ENCODE measurements around the gene GADD45B. TPM values are rescaled to one million over a fixed set of nuclear protein-coding genes. Genes with fewer than 3 reads are reported as not detected.

Gene GADD45B
- total RNA-seq, 1 donor from 2014 or later, result 291 TPM

DNA sequence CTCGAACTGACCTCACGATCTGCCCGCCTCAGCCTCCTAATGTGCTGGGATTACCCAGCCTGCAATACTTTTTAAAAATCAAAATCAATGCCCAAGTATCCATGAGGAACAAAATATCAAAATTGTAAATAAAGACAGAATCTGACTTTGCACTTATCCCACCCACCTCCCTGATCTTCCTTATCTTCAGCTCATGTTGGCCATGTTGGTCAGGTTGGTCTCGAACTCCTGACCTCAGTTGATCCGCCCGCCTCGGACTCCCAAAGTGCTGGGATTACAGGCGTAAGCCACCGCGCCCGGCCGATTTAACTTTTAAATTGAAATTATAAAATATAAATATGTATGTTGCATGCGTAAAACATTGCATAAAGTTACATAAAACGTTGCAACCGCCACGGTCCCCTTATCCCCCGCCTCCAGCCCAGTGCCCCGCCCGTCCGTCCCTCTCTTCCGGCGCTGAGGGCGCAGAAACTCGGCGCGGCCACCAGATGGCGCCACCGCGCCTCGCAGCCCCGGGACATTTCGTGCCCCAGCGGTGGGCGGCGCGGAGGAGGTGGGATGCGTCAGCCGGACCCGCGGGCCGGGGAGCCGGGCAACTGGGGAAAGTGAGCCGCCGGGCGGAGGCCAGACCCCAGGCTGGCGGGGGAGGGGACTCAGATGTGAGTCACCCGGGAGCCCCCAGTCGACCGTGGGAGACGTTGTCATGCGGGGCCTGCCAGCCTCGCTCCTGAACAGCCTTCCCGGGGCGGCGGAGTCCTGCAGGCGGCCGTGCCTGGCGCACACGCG, 1.5 kb upstream of the GADD45B start:
- POLR2A ChIA-PET, result interaction anchor here (2.2 to 10.8 kb wide), 11 partner anchors 10 to 236 kb away, joined by 13 to 979 read pairs (median 83); partner anchors contain the start of gene TIMM13
- Mint-ChIP-seq H3K27me3 (no peaks in the 10 kb centered on the region), H3K9me3 (no peaks in the 10 kb centered on the region), H3K27ac (peak overlapping the region; percentile 88), H3K36me3 (ENCODE audit: low read depth) (peaks cover 28% of the 10 kb centered on the region), H3K4me1 (peaks cover 29% of the 10 kb centered on the region), H3K4me3 (peak overlapping the region; percentile 99)
- intact Hi-C loops (cut with micrococcal nuclease), result loop anchor here (1.0 to 5.0 kb wide), 12 partner anchors 38 to 822 kb away; partner anchors contain the start of genes PLEKHJ1, SF3A2, TCF3 and TIMM13
- ATAC-seq (ENCODE audit: low read depth) (peak; percentile 47), DNase-seq (peak; percentile 91)
- CTCF ChIA-PET, result interaction anchor here (0.7 to 6.6 kb wide), 10 partner anchors 78 to 174 kb away, joined by 3 to 131 read pairs (median 7); no protein-coding TSS in a partner anchor
- TF ChIP-seq CTCF (IDR thresholded peaks at IDR 0.05), result peak; percentile 58

DNA sequence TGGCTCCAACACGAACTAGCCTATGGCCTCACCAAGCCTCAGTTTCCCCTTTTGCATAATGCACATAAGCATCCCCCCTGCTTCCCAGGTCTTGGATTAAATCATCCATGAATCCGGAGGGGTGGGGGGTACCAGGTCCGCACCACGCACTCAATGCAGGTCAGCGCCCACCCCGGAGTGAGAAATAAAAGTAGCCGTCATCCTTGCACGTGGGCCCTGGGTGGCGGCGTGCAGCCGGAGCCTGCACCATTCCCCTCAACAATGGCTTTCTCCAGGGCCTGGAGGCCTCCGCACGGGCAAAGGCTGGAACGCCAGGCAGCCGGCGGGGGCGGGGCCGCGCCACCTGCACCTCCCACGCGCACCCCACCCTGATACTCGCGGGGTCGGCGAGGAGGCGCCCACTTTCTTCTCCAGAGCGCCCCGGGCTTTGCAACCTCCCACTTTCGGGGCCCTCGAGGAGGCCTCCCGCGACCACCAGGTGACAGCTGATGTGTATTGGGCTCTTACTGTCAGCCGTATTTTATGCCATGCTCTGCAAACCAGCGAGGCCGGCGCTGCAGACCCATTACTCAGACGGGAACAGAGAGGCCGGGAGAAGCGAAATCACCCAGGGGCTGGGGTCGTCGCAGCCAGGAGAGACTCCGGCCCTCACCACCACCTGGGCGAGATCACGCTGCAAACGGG, 767 bp upstream of the GADD45B start:
- intact Hi-C loops (cut with micrococcal nuclease), result loop anchor here (1.0 to 5.0 kb wide), 7 partner anchors 37 to 823 kb away; partner anchors contain the start of genes TCF3 and TIMM13
- peak overlapping the region; percentile 88 for H3K27ac Mint-ChIP-seq
- H3K9me3 Mint-ChIP-seq, result no peaks in the 10 kb centered on the region
- H3K4me1 Mint-ChIP-seq, result peaks cover 32% of the 10 kb centered on the region
- POLR2A ChIA-PET, result interaction anchor here (0.6 to 10.8 kb wide), 57 partner anchors 9 to 704 kb away, joined by 3 to 979 read pairs (median 7); partner anchors contain the start of genes LMNB2, PLEKHJ1, SF3A2 and SGTA
- peak overlapping the region; percentile 99 for H3K4me3 Mint-ChIP-seq
- CTCF ChIA-PET, result interaction anchor here (0.7 to 6.6 kb wide), 12 partner anchors 9 to 160 kb away, joined by 3 to 131 read pairs (median 4); partner anchors contain the start of gene TIMM13
- no peak for TF ChIP-seq CTCF (IDR thresholded peaks at IDR 0.05)
- H3K36me3 Mint-ChIP-seq (ENCODE audit: low read depth), result peaks cover 28% of the 10 kb centered on the region
- peak; percentile 19 for ATAC-seq (ENCODE audit: low read depth)
- DNase-seq, result peak; percentile 72
- no peaks in the 10 kb centered on the region for H3K27me3 Mint-ChIP-seq

DNA sequence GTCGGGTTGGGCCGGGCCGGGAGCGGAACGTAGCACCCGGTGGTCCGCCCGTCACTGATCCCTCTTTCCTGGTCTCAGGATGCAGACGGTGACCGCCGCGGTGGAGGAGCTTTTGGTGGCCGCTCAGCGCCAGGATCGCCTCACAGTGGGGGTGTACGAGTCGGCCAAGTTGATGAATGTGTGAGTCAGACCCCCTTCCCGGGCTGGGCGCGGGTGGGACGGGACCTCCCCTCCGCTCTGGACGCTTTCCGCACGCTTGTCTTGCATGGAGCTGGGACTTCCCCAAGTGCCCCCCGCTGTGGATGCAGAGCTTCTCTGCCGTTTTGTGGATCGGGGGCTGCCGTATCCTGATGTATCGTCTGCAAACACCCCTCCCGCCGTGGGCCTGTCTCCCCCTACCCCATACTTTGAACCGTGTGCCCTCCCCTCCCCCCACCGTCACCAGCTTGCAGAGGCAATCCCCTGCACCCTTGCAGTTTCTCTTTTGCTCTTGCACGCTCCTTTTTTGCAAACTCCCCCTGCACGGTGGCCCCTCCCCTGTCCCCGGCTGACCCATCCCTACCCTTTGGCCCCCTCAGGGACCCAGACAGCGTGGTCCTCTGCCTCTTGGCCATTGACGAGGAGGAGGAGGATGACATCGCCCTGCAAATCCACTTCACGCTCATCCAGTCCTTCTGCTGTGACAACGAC, 669 bp downstream of the GADD45B start:
- peak overlapping the region; percentile 99 for H3K4me3 Mint-ChIP-seq
- no peaks in the 10 kb centered on the region for H3K27me3 Mint-ChIP-seq
- H3K4me1 Mint-ChIP-seq, result peaks cover 32% of the 10 kb centered on the region
- peak; percentile 66 for DNase-seq
- POLR2A ChIA-PET, result interaction anchor here (0.5 to 10.8 kb wide), 82 partner anchors 8 to 1995 kb away, joined by 3 to 979 read pairs (median 7); partner anchors contain the start of genes GNG7, LMNB2, PLEKHJ1 and SF3A2
- H3K9me3 Mint-ChIP-seq, result peaks cover 1% of the 10 kb centered on the region
- peak; percentile 7 for ATAC-seq (ENCODE audit: low read depth)
- peaks cover 28% of the 10 kb centered on the region for H3K36me3 Mint-ChIP-seq (ENCODE audit: low read depth)
- peak overlapping the region; percentile 93 for H3K27ac Mint-ChIP-seq
- TF ChIP-seq CTCF (IDR thresholded peaks at IDR 0.05), result no peak
- CTCF ChIA-PET, result interaction anchor here (0.7 to 6.6 kb wide), 17 partner anchors 49 to 201 kb away, joined by 3 to 131 read pairs (median 4); partner anchors contain the start of gene TIMM13
- intact Hi-C loops (cut with micrococcal nuclease), result loop anchor here (1.0 to 5.0 kb wide), 5 partner anchors 10 to 824 kb away; partner anchors contain the start of gene TCF3

DNA sequence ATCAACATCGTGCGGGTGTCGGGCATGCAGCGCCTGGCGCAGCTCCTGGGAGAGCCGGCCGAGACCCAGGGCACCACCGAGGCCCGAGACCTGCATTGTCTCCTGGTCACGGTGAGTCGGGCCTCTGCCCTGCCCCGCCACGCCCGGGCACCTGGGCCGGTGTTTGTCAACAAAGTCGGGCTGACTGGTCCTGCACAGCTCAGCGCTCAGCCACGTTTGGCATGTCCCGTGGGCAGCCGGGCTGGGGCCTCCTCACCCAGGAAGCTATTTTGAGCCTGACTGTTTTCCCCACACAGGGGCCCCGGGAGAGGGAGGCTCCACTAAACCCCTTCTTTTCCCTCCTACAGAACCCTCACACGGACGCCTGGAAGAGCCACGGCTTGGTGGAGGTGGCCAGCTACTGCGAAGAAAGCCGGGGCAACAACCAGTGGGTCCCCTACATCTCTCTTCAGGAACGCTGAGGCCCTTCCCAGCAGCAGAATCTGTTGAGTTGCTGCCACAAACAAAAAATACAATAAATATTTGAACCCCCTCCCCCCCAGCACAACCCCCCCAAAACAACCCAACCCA, 1.3 kb downstream of the GADD45B start:
- ATAC-seq (ENCODE audit: low read depth) (no peak), DNase-seq (peak; percentile 51)
- Mint-ChIP-seq H3K27ac (peak overlapping the region; percentile 93), H3K27me3 (no peaks in the 10 kb centered on the region), H3K4me3 (peak overlapping the region; percentile 99), H3K36me3 (ENCODE audit: low read depth) (peaks cover 28% of the 10 kb centered on the region), H3K9me3 (peaks cover 2% of the 10 kb centered on the region), H3K4me1 (peaks cover 32% of the 10 kb centered on the region)
- intact Hi-C loops (cut with micrococcal nuclease), result loop anchor here (5.0 kb wide), 4 partner anchors 35 to 825 kb away; partner anchors contain the start of gene TCF3
- no peak for TF ChIP-seq CTCF (IDR thresholded peaks at IDR 0.05)
- CTCF ChIA-PET, result interaction anchor here (1.3 to 6.6 kb wide), 6 partner anchors 101 to 171 kb away, joined by 4 to 131 read pairs (median 10); no protein-coding TSS in a partner anchor
- POLR2A ChIA-PET, result interaction anchor here (0.6 to 10.8 kb wide), 54 partner anchors 7 to 1994 kb away, joined by 3 to 979 read pairs (median 8); partner anchors contain the start of genes GNG7, LMNB2, PLEKHJ1 and SF3A2
